Liver (tissue), 9 donors: ENCODE results near the gene ZNF831. TPM values are rescaled to one million over a fixed set of nuclear protein-coding genes. Genes with fewer than 3 reads are reported as not detected.

ENCODE experiments used
- DNase-seq: peaks from one replicate; pipeline ENCODE4 v3.0.0-alpha.2; 2017; ENCODE audit warnings: low spot score
- H3K27ac ChIP-seq, 2 donors: one replicate each; pipeline ENCODE4 v1.7.0; 2013; ENCODE audit warnings: inconsistent platforms in 2 of 2, low read length in 2 of 2, control low read depth in 1 of 2, low read depth in 1 of 2, mild to moderate bottlenecking in 1 of 2
- H3K27me3 ChIP-seq, 4 donors: one replicate each; pipeline versions ENCODE4 v1.6.1 to v1.7.0; 2013; ENCODE audit warnings: low read length in 3 of 4, inconsistent platforms in 1 of 4, mild to moderate bottlenecking in 1 of 4, moderate library complexity in 1 of 4; ENCODE audit not compliant: control insufficient read depth in 4 of 4, insufficient read depth in 4 of 4
- H3K36me3 ChIP-seq, 4 donors: one replicate each; pipeline versions ENCODE4 v1.6.1 to v1.7.0; 2013; ENCODE audit warnings: low read length in 3 of 4, mild to moderate bottlenecking in 3 of 4, low read depth in 1 of 4, moderate library complexity in 1 of 4; ENCODE audit not compliant: control insufficient read depth in 4 of 4, insufficient read depth in 3 of 4
- H3K4me1 ChIP-seq, 4 donors: one replicate each; pipeline versions ENCODE4 v1.6.1 to v1.7.0; 2013; ENCODE audit warnings: low read length in 3 of 4, mild to moderate bottlenecking in 3 of 4, moderate library complexity in 1 of 4; ENCODE audit not compliant: control insufficient read depth in 4 of 4, insufficient read depth in 4 of 4
- H3K4me3 ChIP-seq, 3 donors: one replicate each; pipeline versions ENCODE4 v1.6.1 to v1.7.0; 2013; ENCODE audit warnings: low read length in 3 of 3, control low read depth in 1 of 3, low read depth in 1 of 3, mild to moderate bottlenecking in 1 of 3
- H3K9ac ChIP-seq, 2 donors: one replicate each; pipeline ENCODE4 v1.7.0; 2013; ENCODE audit warnings: low read length in 2 of 2, mild to moderate bottlenecking in 2 of 2, moderate library complexity in 2 of 2, control low read depth in 1 of 2, low read depth in 1 of 2
- H3K9me3 ChIP-seq, 4 donors: one replicate each; pipeline versions ENCODE4 v1.6.1 to v1.7.0; 2013; ENCODE audit warnings: low read length in 3 of 4; ENCODE audit not compliant: control insufficient read depth in 4 of 4
- EGR1 ChIP-seq, 2 donors: IDR thresholded peaks; 2 replicates each; pipeline ENCODE4 v1.6.1; 2016 to 2018; ENCODE audit warnings: antibody characterized with exemption in 2 of 2, low read depth in 2 of 2
- FOXA1 ChIP-seq: IDR thresholded peaks from 2 replicates; pipeline ENCODE4 v1.6.1; 2016; ENCODE audit warnings: antibody characterized with exemption
- FOXA2 ChIP-seq: IDR thresholded peaks from 2 replicates; pipeline ENCODE4 v1.6.1; 2016; ENCODE audit warnings: antibody characterized with exemption
- GABPA ChIP-seq, 2 donors: IDR thresholded peaks in 1 of 2; conservative IDR thresholded peaks in 1 of 2; 2 replicates each; pipeline ENCODE4 v1.6.1; 2016; ENCODE audit warnings: antibody characterized with exemption in 2 of 2, mild to moderate bottlenecking in 1 of 2, moderate library complexity in 1 of 2
- HNF4A ChIP-seq, 2 donors: conservative IDR thresholded peaks; 2 replicates each; pipeline ENCODE4 v1.6.1; 2016; ENCODE audit warnings: antibody characterized with exemption in 2 of 2, mild to moderate bottlenecking in 2 of 2
- HNF4G ChIP-seq: IDR thresholded peaks from 2 replicates; pipeline ENCODE4 v1.6.1; 2016; ENCODE audit warnings: antibody characterized with exemption
- JUND ChIP-seq, 2 donors: IDR thresholded peaks; 2 replicates each; pipeline ENCODE4 v1.6.1; 2016; ENCODE audit warnings: antibody characterized with exemption in 2 of 2
- NR2F2 ChIP-seq: IDR thresholded peaks from 2 replicates; pipeline ENCODE4 v1.6.1; 2016; ENCODE audit warnings: antibody characterized with exemption
- RAD21 ChIP-seq, 2 donors: IDR thresholded peaks; 2 replicates each; pipeline ENCODE4 v1.6.1; 2016; ENCODE audit warnings: antibody characterized with exemption in 2 of 2, mild to moderate bottlenecking in 2 of 2
- RXRA ChIP-seq, 2 donors: IDR thresholded peaks; 2 replicates each; pipeline ENCODE4 v1.6.1; 2017 to 2018; ENCODE audit warnings: antibody characterized with exemption in 2 of 2, mild to moderate bottlenecking in 1 of 2
- SP1 ChIP-seq: IDR thresholded peaks from 2 replicates; pipeline ENCODE4 v1.6.1; 2018; ENCODE audit warnings: antibody characterized with exemption, mild to moderate bottlenecking
- TAF1 ChIP-seq: conservative IDR thresholded peaks from 2 replicates; pipeline ENCODE4 v1.6.1; 2016; ENCODE audit warnings: antibody characterized with exemption, mild to moderate bottlenecking
- YY1 ChIP-seq: IDR thresholded peaks from 2 replicates; pipeline ENCODE4 v1.6.1; 2016; ENCODE audit warnings: antibody characterized with exemption, mild to moderate bottlenecking
- WGBS: extraction: QIAGEN DNeasy Blood & Tissue Kit; methylation state at CpG from one replicate; pipeline ENCODE4 v1.1.7; 2013; 5-methylcytosine and 5-hydroxymethylcytosine counted together
- polyA plus RNA-seq, 2 donors: library from polyadenylated mRNA; stranded (reverse) in 1 of 2; unstranded in 1 of 2; fragments of 200-250 nt in 1 of 2; fragments of >200 nt in 1 of 2; fragmentation: Nextera tagmentation in 1 of 2; extraction: Ambion mirVana in 1 of 2; gene quantifications; one replicate each; pipeline versions ENCODE4 v1.2.1 to v1.2.3, GENCODE V29; 2013 to 2015
- total RNA-seq, 2 donors: library from RNA; depleted of rRNA; stranded (reverse); fragments of >200 nt; gene quantifications; one replicate each; pipeline ENCODE4 v1.2.3, GENCODE V29; 2014
- TF ChIP-seq, protein P1 (sequence below): IDR thresholded peaks from 2 replicates; pipeline ENCODE4 v1.6.1; 2016; ENCODE audit warnings: antibody characterized with exemption
- TF ChIP-seq, protein P2 (sequence below): fragments of 150-350 bp; IDR thresholded peaks from 2 replicates; pipeline ENCODE4 v1.5.1; 2017; ENCODE audit warnings: improper control_type of control experiment, low read depth, low read length; ENCODE audit not compliant: missing input control
- TF ChIP-seq, protein P3 (sequence below): IDR thresholded peaks from 2 replicates; pipeline ENCODE4 v1.6.1; 2016; ENCODE audit warnings: antibody characterized with exemption
- TF ChIP-seq, protein P4 (sequence below): IDR thresholded peaks from 2 replicates; pipeline ENCODE4 v1.6.1; 2016; ENCODE audit warnings: antibody characterized with exemption
- TF ChIP-seq, protein P5 (sequence below): IDR thresholded peaks from 2 replicates; pipeline ENCODE4 v1.6.1; 2016; ENCODE audit warnings: antibody characterized with exemption, mild to moderate bottlenecking
- donor health status: healthy.
- donor health status: healthy.
- donor health status: healthy.
- donor health status: healthy.
- donor health status: healthy.

ZNF831 gene
- total and polyA plus RNA-seq, 4 donors: 0.06 to 0.75 (median 0.13) TPM

DNA sequence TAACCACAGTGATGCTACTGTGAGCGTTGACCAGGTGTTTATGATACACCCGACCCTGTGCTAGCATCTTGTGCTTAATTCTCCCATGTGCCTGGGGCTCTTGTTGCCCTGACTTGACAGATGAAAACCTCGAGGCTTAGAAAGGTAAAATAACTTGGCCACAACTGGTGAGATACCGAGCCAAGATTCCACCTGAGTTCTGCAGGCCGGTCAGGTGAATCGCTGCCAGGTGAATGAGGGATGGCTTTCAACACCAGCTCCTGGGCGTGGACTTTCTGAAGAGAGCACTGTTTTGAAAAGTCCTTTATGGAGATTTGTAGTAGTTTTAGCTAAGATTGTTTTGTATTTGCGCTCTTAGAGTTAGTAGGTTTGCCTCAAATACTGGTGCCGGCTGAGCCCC is 12.2 kb upstream of the ZNF831 start:
- TF ChIP-seq HNF4G (no peak), JUND (IDR thresholded peaks at IDR 0.05) (no peak), YY1 (no peak), EGR1 (IDR thresholded peaks at IDR 0.05; ENCODE audit: low read depth in 2 of 2) (no peak), SP1 (no peak), RAD21 (IDR thresholded peaks at IDR 0.05) (no peak), FOXA2 (no peak), HNF4A (conservative IDR thresholded peaks at IDR 0.05) (no peak), TAF1 (no peak), RXRA (IDR thresholded peaks at IDR 0.05) (no peak), FOXA1 (no peak), GABPA (IDR thresholded peaks at IDR 0.05 in 1 of 2, conservative IDR thresholded peaks at IDR 0.05 in 1 of 2) (no peak), NR2F2 (no peak)
- TF ChIP-seq, protein P1, sequence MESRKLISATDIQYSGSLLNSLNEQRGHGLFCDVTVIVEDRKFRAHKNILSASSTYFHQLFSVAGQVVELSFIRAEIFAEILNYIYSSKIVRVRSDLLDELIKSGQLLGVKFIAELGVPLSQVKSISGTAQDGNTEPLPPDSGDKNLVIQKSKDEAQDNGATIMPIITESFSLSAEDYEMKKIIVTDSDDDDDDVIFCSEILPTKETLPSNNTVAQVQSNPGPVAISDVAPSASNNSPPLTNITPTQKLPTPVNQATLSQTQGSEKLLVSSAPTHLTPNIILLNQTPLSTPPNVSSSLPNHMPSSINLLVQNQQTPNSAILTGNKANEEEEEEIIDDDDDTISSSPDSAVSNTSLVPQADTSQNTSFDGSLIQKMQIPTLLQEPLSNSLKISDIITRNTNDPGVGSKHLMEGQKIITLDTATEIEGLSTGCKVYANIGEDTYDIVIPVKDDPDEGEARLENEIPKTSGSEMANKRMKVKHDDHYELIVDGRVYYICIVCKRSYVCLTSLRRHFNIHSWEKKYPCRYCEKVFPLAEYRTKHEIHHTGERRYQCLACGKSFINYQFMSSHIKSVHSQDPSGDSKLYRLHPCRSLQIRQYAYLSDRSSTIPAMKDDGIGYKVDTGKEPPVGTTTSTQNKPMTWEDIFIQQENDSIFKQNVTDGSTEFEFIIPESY: no peak
- TF ChIP-seq, protein P2, sequence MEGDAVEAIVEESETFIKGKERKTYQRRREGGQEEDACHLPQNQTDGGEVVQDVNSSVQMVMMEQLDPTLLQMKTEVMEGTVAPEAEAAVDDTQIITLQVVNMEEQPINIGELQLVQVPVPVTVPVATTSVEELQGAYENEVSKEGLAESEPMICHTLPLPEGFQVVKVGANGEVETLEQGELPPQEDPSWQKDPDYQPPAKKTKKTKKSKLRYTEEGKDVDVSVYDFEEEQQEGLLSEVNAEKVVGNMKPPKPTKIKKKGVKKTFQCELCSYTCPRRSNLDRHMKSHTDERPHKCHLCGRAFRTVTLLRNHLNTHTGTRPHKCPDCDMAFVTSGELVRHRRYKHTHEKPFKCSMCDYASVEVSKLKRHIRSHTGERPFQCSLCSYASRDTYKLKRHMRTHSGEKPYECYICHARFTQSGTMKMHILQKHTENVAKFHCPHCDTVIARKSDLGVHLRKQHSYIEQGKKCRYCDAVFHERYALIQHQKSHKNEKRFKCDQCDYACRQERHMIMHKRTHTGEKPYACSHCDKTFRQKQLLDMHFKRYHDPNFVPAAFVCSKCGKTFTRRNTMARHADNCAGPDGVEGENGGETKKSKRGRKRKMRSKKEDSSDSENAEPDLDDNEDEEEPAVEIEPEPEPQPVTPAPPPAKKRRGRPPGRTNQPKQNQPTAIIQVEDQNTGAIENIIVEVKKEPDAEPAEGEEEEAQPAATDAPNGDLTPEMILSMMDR: no peak
- TF ChIP-seq, protein P3, sequence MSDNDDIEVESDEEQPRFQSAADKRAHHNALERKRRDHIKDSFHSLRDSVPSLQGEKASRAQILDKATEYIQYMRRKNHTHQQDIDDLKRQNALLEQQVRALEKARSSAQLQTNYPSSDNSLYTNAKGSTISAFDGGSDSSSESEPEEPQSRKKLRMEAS: no peak
- TF ChIP-seq, protein P4, sequence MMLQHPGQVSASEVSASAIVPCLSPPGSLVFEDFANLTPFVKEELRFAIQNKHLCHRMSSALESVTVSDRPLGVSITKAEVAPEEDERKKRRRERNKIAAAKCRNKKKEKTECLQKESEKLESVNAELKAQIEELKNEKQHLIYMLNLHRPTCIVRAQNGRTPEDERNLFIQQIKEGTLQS: no peak
- Histone ChIP-seq H3K27me3 (no peaks in the 10 kb centered on the region), H3K4me3 (no peak overlapping the region), H3K36me3 (no peaks in the 10 kb centered on the region), H3K4me1 (peaks cover 0 to 4% (median 1%) of the 10 kb centered on the region in 4 donors), H3K9me3 (no peaks in the 10 kb centered on the region), H3K9ac (no peak overlapping the region), H3K27ac (no peak overlapping the region)
- DNase-seq: no peak
- 89% methylated on average over 9 of the region's 9 CpGs for WGBS

DNA sequence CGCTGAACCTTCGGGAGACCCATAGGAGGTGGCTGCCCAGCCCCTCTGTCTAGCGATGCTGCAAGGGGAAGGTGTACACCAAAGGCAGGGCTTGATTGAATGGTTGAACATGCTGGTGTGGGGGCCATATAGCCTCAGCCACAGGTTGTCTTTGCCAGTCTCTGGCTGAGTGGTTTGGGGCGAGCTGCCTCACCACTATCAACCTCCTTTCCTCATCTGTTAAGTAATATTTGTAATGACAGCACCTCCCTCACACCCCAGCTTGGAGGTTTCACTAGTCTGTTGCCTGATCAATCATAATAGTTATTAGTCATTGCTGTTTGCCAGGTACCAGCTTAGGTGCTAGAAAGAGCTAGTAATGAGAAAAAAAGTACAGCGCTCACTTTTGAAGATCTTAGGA is 11.8 kb upstream of the ZNF831 start:
- WGBS: 94% methylated on average over 5 of the region's 5 CpGs
- H3K9ac ChIP-seq: no peak overlapping the region
- H3K9me3 ChIP-seq: no peaks in the 10 kb centered on the region
- no peaks in the 10 kb centered on the region for H3K36me3 ChIP-seq
- DNase-seq: no peak
- peaks cover 0 to 4% (median 1%) of the 10 kb centered on the region in 4 donors for H3K4me1 ChIP-seq
- no peak overlapping the region for H3K27ac ChIP-seq
- no peak overlapping the region for H3K4me3 ChIP-seq
- no peaks in the 10 kb centered on the region for H3K27me3 ChIP-seq
- TF ChIP-seq NR2F2 (no peak), JUND (IDR thresholded peaks at IDR 0.05) (no peak), HNF4A (conservative IDR thresholded peaks at IDR 0.05) (no peak), SP1 (no peak), FOXA2 (no peak)
- TF ChIP-seq, protein P3: no peak
- TF ChIP-seq, protein P4: no peak
- TF ChIP-seq, protein P1: no peak
- TF ChIP-seq, protein P5, sequence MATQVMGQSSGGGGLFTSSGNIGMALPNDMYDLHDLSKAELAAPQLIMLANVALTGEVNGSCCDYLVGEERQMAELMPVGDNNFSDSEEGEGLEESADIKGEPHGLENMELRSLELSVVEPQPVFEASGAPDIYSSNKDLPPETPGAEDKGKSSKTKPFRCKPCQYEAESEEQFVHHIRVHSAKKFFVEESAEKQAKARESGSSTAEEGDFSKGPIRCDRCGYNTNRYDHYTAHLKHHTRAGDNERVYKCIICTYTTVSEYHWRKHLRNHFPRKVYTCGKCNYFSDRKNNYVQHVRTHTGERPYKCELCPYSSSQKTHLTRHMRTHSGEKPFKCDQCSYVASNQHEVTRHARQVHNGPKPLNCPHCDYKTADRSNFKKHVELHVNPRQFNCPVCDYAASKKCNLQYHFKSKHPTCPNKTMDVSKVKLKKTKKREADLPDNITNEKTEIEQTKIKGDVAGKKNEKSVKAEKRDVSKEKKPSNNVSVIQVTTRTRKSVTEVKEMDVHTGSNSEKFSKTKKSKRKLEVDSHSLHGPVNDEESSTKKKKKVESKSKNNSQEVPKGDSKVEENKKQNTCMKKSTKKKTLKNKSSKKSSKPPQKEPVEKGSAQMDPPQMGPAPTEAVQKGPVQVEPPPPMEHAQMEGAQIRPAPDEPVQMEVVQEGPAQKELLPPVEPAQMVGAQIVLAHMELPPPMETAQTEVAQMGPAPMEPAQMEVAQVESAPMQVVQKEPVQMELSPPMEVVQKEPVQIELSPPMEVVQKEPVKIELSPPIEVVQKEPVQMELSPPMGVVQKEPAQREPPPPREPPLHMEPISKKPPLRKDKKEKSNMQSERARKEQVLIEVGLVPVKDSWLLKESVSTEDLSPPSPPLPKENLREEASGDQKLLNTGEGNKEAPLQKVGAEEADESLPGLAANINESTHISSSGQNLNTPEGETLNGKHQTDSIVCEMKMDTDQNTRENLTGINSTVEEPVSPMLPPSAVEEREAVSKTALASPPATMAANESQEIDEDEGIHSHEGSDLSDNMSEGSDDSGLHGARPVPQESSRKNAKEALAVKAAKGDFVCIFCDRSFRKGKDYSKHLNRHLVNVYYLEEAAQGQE: no peak
